ENCODE results near the gene PKD1.
A peak's percentile ranks its signal among the peaks of the same experiment; 100 is the strongest.

PKD1 gene

GRCh38 chr16:2096853-2097595, 38.7 kb downstream of the PKD1 start:
- Histone ChIP-seq H3K27me3 (ENCODE audit: control insufficient read depth in 2 of 2, insufficient read depth in 2 of 2, low read length in 2 of 2) (no peaks in the 10 kb centered on the region), H3K27ac (ENCODE audit: low read depth in 2 of 2, low read length in 2 of 2) (no peak overlapping the region), H3K9ac (ENCODE audit: low read depth in 1 of 2, low read length in 2 of 2) (no peak overlapping the region), H3K36me3 (ENCODE audit: control insufficient read depth in 2 of 2, insufficient read depth in 2 of 2, low read length in 2 of 2) (peaks cover 13 to 38% of the 10 kb centered on the region in 2 donors), H3K9me3 (ENCODE audit: control insufficient read depth in 2 of 2, low read length in 2 of 2) (no peaks in the 10 kb centered on the region), H3K4me3 (ENCODE audit: low read length in 2 of 2) (no peak overlapping the region), H3K4me1 (ENCODE audit: control insufficient read depth in 2 of 2, insufficient read depth in 2 of 2, low read length in 2 of 2) (peaks cover 9 to 12% of the 10 kb centered on the region in 2 donors)

- Histone ChIP-seq H3K9ac (ENCODE audit: low read depth in 1 of 2, low read length in 2 of 2) (no peak overlapping the region), H3K9me3 (ENCODE audit: control insufficient read depth in 2 of 2, low read length in 2 of 2) (no peaks in the 10 kb centered on the region), H3K36me3 (ENCODE audit: control insufficient read depth in 2 of 2, insufficient read depth in 2 of 2, low read length in 2 of 2) (peaks cover 17 to 34% of the 10 kb centered on the region in 2 donors), H3K4me3 (ENCODE audit: low read length in 2 of 2) (no peak overlapping the region), H3K4me1 (ENCODE audit: control insufficient read depth in 2 of 2, insufficient read depth in 2 of 2, low read length in 2 of 2) (peaks cover 14 to 19% of the 10 kb centered on the region in 2 donors), H3K27ac (ENCODE audit: low read depth in 2 of 2, low read length in 2 of 2) (no peak overlapping the region), H3K27me3 (ENCODE audit: control insufficient read depth in 2 of 2, insufficient read depth in 2 of 2, low read length in 2 of 2) (no peaks in the 10 kb centered on the region)
These were observed 39.6 kb downstream of the PKD1 start for GRCh38 chr16:2095918-2096582.

- peaks cover 17 to 21% of the 10 kb centered on the region in 2 donors for H3K4me1 ChIP-seq (ENCODE audit: control insufficient read depth in 2 of 2, insufficient read depth in 2 of 2, low read length in 2 of 2)
- H3K36me3 ChIP-seq (ENCODE audit: control insufficient read depth in 2 of 2, insufficient read depth in 2 of 2, low read length in 2 of 2), result peaks cover 17 to 36% of the 10 kb centered on the region in 2 donors
- H3K27ac ChIP-seq (ENCODE audit: low read depth in 2 of 2, low read length in 2 of 2), result no peak overlapping the region
- H3K9ac ChIP-seq (ENCODE audit: low read depth in 1 of 2, low read length in 2 of 2), result no peak overlapping the region
- no peaks in the 10 kb centered on the region for H3K27me3 ChIP-seq (ENCODE audit: control insufficient read depth in 2 of 2, insufficient read depth in 2 of 2, low read length in 2 of 2)
- H3K9me3 ChIP-seq (ENCODE audit: control insufficient read depth in 2 of 2, low read length in 2 of 2), result no peaks in the 10 kb centered on the region
- no peak overlapping the region for H3K4me3 ChIP-seq (ENCODE audit: low read length in 2 of 2)
These were observed 40.3 kb downstream of the PKD1 start for GRCh38 chr16:2095315-2095853.

- Histone ChIP-seq H3K27ac (ENCODE audit: low read depth in 2 of 2, low read length in 2 of 2) (no peak overlapping the region), H3K27me3 (ENCODE audit: control insufficient read depth in 2 of 2, insufficient read depth in 2 of 2, low read length in 2 of 2) (no peaks in the 10 kb centered on the region), H3K4me3 (ENCODE audit: low read length in 2 of 2) (no peak overlapping the region), H3K9ac (ENCODE audit: low read depth in 1 of 2, low read length in 2 of 2) (no peak overlapping the region), H3K4me1 (ENCODE audit: control insufficient read depth in 2 of 2, insufficient read depth in 2 of 2, low read length in 2 of 2) (peaks cover 20 to 29% of the 10 kb centered on the region in 2 donors), H3K36me3 (ENCODE audit: control insufficient read depth in 2 of 2, insufficient read depth in 2 of 2, low read length in 2 of 2) (peaks cover 17 to 40% of the 10 kb centered on the region in 2 donors), H3K9me3 (ENCODE audit: control insufficient read depth in 2 of 2, low read length in 2 of 2) (no peaks in the 10 kb centered on the region)
These were observed 41.9 kb downstream of the PKD1 start for GRCh38 chr16:2093793-2094192.

- Histone ChIP-seq H3K36me3 (ENCODE audit: control insufficient read depth in 2 of 2, insufficient read depth in 2 of 2, low read length in 2 of 2) (peaks cover 19 to 47% of the 10 kb centered on the region in 2 donors), H3K9ac (ENCODE audit: low read depth in 1 of 2, low read length in 2 of 2) (peak overlapping the region; percentile 60 to 78), H3K9me3 (ENCODE audit: control insufficient read depth in 2 of 2, low read length in 2 of 2) (no peaks in the 10 kb centered on the region), H3K27ac (ENCODE audit: low read depth in 2 of 2, low read length in 2 of 2) (peak overlapping the region; percentile 93 to 97), H3K4me1 (ENCODE audit: control insufficient read depth in 2 of 2, insufficient read depth in 2 of 2, low read length in 2 of 2) (peaks cover 20 to 31% of the 10 kb centered on the region in 2 donors), H3K27me3 (ENCODE audit: control insufficient read depth in 2 of 2, insufficient read depth in 2 of 2, low read length in 2 of 2) (no peaks in the 10 kb centered on the region), H3K4me3 (ENCODE audit: low read length in 2 of 2) (no peak overlapping the region)
These were observed 42.8 kb downstream of the PKD1 start for GRCh38 chr16:2092866-2093265.

- Histone ChIP-seq H3K27ac (ENCODE audit: low read depth in 2 of 2, low read length in 2 of 2) (peak overlapping the region; percentile 93 to 97), H3K4me1 (ENCODE audit: control insufficient read depth in 2 of 2, insufficient read depth in 2 of 2, low read length in 2 of 2) (peaks cover 20 to 31% of the 10 kb centered on the region in 2 donors), H3K9ac (ENCODE audit: low read depth in 1 of 2, low read length in 2 of 2) (peak overlapping the region; percentile 60 to 78), H3K9me3 (ENCODE audit: control insufficient read depth in 2 of 2, low read length in 2 of 2) (no peaks in the 10 kb centered on the region), H3K27me3 (ENCODE audit: control insufficient read depth in 2 of 2, insufficient read depth in 2 of 2, low read length in 2 of 2) (no peaks in the 10 kb centered on the region), H3K36me3 (ENCODE audit: control insufficient read depth in 2 of 2, insufficient read depth in 2 of 2, low read length in 2 of 2) (peaks cover 20 to 50% of the 10 kb centered on the region in 2 donors), H3K4me3 (ENCODE audit: low read length in 2 of 2) (peak overlapping the region; percentile 60 to 66)
These were observed 43.5 kb downstream of the PKD1 start for GRCh38 chr16:2092256-2092620.

GRCh38 chr16:2091547-2092255, 44.0 kb downstream of the PKD1 start:
- Histone ChIP-seq H3K9me3 (ENCODE audit: control insufficient read depth in 2 of 2, low read length in 2 of 2) (no peaks in the 10 kb centered on the region), H3K4me3 (ENCODE audit: low read length in 2 of 2) (peak overlapping the region; percentile 60 to 66), H3K27ac (ENCODE audit: low read depth in 2 of 2, low read length in 2 of 2) (peak overlapping the region; percentile 93 to 97), H3K27me3 (ENCODE audit: control insufficient read depth in 2 of 2, insufficient read depth in 2 of 2, low read length in 2 of 2) (no peaks in the 10 kb centered on the region), H3K9ac (ENCODE audit: low read depth in 1 of 2, low read length in 2 of 2) (peak overlapping the region; percentile 52 to 78), H3K4me1 (ENCODE audit: control insufficient read depth in 2 of 2, insufficient read depth in 2 of 2, low read length in 2 of 2) (peaks cover 20 to 31% of the 10 kb centered on the region in 2 donors), H3K36me3 (ENCODE audit: control insufficient read depth in 2 of 2, insufficient read depth in 2 of 2, low read length in 2 of 2) (peaks cover 25 to 52% of the 10 kb centered on the region in 2 donors)

- H3K9me3 ChIP-seq (ENCODE audit: control insufficient read depth in 2 of 2, low read length in 2 of 2), result no peaks in the 10 kb centered on the region
- H3K4me3 ChIP-seq (ENCODE audit: low read length in 2 of 2), result peak overlapping the region; percentile 64 to 66
- H3K36me3 ChIP-seq (ENCODE audit: control insufficient read depth in 2 of 2, insufficient read depth in 2 of 2, low read length in 2 of 2), result peaks cover 29 to 56% of the 10 kb centered on the region in 2 donors
- peak overlapping the region; percentile 72 to 78 for H3K9ac ChIP-seq (ENCODE audit: low read depth in 1 of 2, low read length in 2 of 2)
- H3K4me1 ChIP-seq (ENCODE audit: control insufficient read depth in 2 of 2, insufficient read depth in 2 of 2, low read length in 2 of 2), result peaks cover 20 to 31% of the 10 kb centered on the region in 2 donors
- no peaks in the 10 kb centered on the region for H3K27me3 ChIP-seq (ENCODE audit: control insufficient read depth in 2 of 2, insufficient read depth in 2 of 2, low read length in 2 of 2)
- H3K27ac ChIP-seq (ENCODE audit: low read depth in 2 of 2, low read length in 2 of 2), result peak overlapping the region; percentile 94 to 97
These were observed 44.7 kb downstream of the PKD1 start for GRCh38 chr16:2090777-2091546.

- no peaks in the 10 kb centered on the region for H3K9me3 ChIP-seq (ENCODE audit: control insufficient read depth in 2 of 2, low read length in 2 of 2)
- peak overlapping the region; percentile 60 to 64 for H3K4me3 ChIP-seq (ENCODE audit: low read length in 2 of 2)
- H3K27ac ChIP-seq (ENCODE audit: low read depth in 2 of 2, low read length in 2 of 2), result peak overlapping the region; percentile 94 to 97
- peaks cover 33 to 53% of the 10 kb centered on the region in 2 donors for H3K36me3 ChIP-seq (ENCODE audit: control insufficient read depth in 2 of 2, insufficient read depth in 2 of 2, low read length in 2 of 2)
- no peaks in the 10 kb centered on the region for H3K27me3 ChIP-seq (ENCODE audit: control insufficient read depth in 2 of 2, insufficient read depth in 2 of 2, low read length in 2 of 2)
- H3K9ac ChIP-seq (ENCODE audit: low read depth in 1 of 2, low read length in 2 of 2), result peak overlapping the region; percentile 72 to 75
- peaks cover 20 to 31% of the 10 kb centered on the region in 2 donors for H3K4me1 ChIP-seq (ENCODE audit: control insufficient read depth in 2 of 2, insufficient read depth in 2 of 2, low read length in 2 of 2)
These were observed 45.3 kb downstream of the PKD1 start for GRCh38 chr16:2090481-2090776.
